ENCODE measurements around the gene SNAP25. TPM values are rescaled to one million over a fixed set of nuclear protein-coding genes. Genes with fewer than 3 reads are reported as not detected.

SNAP25 gene
- total RNA-seq, 4 donors from 2014 or later = 0.52 TPM; not detected in 3

DNA sequence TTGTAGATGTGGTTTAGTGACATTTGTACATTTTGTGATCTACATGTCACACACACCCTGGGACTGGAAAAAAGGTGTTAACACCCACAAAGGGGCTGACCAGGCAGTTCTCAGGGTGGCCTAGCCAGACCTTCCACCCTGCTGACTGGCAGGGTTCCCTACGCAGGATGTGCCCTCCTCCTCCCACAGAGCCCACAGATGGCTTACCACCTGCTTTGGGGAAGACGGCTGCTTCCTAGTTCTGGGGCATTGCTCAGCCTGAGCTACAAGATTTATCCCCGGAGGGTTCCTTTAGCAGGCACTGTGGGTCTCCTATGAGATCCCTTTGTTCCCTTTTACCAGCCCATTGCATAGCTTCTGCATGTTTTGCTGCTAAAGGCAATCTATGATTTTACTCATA lies 35.1 kb downstream of the SNAP25 start:
- no peaks in the 10 kb centered on the region for H3K9me3 ChIP-seq
- H3K36me3 ChIP-seq = no peaks in the 10 kb centered on the region
- H3K4me1 ChIP-seq = no peaks in the 10 kb centered on the region
- H3K27me3 ChIP-seq = no peaks in the 10 kb centered on the region
- no peak overlapping the region for H3K4me3 ChIP-seq
- H3K27ac ChIP-seq = no peak overlapping the region
- 78% methylated on average over 3 of the region's 3 CpGs for WGBS
- no peak for DNase-seq (ENCODE audit: low spot score in 2 of 2)
- TF ChIP-seq POLR2AphosphoS5 (IDR thresholded peaks at IDR 0.05) (no peak), EP300 (IDR thresholded peaks at IDR 0.05) (no peak), POLR2A (IDR thresholded peaks at IDR 0.05) (no peak)
- TF ChIP-seq, protein P1, sequence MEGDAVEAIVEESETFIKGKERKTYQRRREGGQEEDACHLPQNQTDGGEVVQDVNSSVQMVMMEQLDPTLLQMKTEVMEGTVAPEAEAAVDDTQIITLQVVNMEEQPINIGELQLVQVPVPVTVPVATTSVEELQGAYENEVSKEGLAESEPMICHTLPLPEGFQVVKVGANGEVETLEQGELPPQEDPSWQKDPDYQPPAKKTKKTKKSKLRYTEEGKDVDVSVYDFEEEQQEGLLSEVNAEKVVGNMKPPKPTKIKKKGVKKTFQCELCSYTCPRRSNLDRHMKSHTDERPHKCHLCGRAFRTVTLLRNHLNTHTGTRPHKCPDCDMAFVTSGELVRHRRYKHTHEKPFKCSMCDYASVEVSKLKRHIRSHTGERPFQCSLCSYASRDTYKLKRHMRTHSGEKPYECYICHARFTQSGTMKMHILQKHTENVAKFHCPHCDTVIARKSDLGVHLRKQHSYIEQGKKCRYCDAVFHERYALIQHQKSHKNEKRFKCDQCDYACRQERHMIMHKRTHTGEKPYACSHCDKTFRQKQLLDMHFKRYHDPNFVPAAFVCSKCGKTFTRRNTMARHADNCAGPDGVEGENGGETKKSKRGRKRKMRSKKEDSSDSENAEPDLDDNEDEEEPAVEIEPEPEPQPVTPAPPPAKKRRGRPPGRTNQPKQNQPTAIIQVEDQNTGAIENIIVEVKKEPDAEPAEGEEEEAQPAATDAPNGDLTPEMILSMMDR (IDR thresholded peaks at IDR 0.05) = no peak

- no peak overlapping the region for H3K27ac ChIP-seq
- H3K4me1 ChIP-seq = no peaks in the 10 kb centered on the region
- H3K4me3 ChIP-seq = no peak overlapping the region
- TF ChIP-seq, protein P1 (IDR thresholded peaks at IDR 0.05) = no peak
- TF ChIP-seq POLR2AphosphoS5 (IDR thresholded peaks at IDR 0.05) (no peak), EP300 (IDR thresholded peaks at IDR 0.05) (no peak), POLR2A (IDR thresholded peaks at IDR 0.05) (no peak)
- DNase-seq (ENCODE audit: low spot score in 2 of 2) = no peak
- no peaks in the 10 kb centered on the region for H3K9me3 ChIP-seq
- WGBS = 63% methylated on average over 1 of the region's 1 CpG
- H3K27me3 ChIP-seq = no peaks in the 10 kb centered on the region
- no peaks in the 10 kb centered on the region for H3K36me3 ChIP-seq
Observed at GRCh38 chr20:10255846-10256245, 37.2 kb downstream of the SNAP25 start.

- H3K4me1 ChIP-seq = no peaks in the 10 kb centered on the region
- H3K4me3 ChIP-seq = no peak overlapping the region
- no peak overlapping the region for H3K27ac ChIP-seq
- no peak for DNase-seq (ENCODE audit: low spot score in 2 of 2)
- TF ChIP-seq POLR2A (IDR thresholded peaks at IDR 0.05) = no peak
- TF ChIP-seq POLR2AphosphoS5 (IDR thresholded peaks at IDR 0.05) = no peak
- TF ChIP-seq, protein P1 (IDR thresholded peaks at IDR 0.05) = no peak
- TF ChIP-seq EP300 (IDR thresholded peaks at IDR 0.05) = no peak
- H3K27me3 ChIP-seq = no peaks in the 10 kb centered on the region
- no peaks in the 10 kb centered on the region for H3K9me3 ChIP-seq
- H3K36me3 ChIP-seq = no peaks in the 10 kb centered on the region
Observed at GRCh38 chr20:10259166-10259565, 40.5 kb downstream of the SNAP25 start.

DNA sequence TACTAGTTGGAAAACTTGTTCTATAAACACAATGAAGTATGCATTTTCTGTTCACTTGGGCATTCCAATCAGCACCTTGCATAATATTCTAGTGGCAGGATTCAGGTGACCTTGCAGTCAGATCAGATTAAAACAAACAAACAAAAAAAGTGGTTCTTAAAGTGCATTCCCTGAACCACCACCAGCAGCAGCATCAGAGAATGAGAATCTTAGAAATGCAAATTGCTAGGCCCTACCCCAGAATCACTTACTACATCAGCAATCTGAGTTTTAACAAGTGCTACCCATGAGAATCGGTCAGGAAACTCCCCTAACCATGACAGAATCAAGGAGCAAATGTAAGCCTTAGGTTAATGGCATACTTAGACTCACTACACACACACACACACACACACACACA lies 41.7 kb downstream of the SNAP25 start:
- H3K4me1 ChIP-seq = no peaks in the 10 kb centered on the region
- no peak overlapping the region for H3K27ac ChIP-seq
- TF ChIP-seq, protein P1 (IDR thresholded peaks at IDR 0.05) = no peak
- TF ChIP-seq POLR2AphosphoS5 (IDR thresholded peaks at IDR 0.05) (no peak), EP300 (IDR thresholded peaks at IDR 0.05) (no peak), POLR2A (IDR thresholded peaks at IDR 0.05) (no peak)
- H3K27me3 ChIP-seq = no peaks in the 10 kb centered on the region
- H3K9me3 ChIP-seq = no peaks in the 10 kb centered on the region
- no peaks in the 10 kb centered on the region for H3K36me3 ChIP-seq
- 70% methylated on average over 1 of the region's 1 CpG for WGBS
- no peak for DNase-seq (ENCODE audit: low spot score in 2 of 2)
- no peak overlapping the region for H3K4me3 ChIP-seq

GRCh38 chr20:10261702-10262101 lies 43.1 kb downstream of the SNAP25 start:
- 83% methylated on average over 2 of the region's 2 CpGs for WGBS
- Histone ChIP-seq H3K4me3 (no peak overlapping the region), H3K4me1 (no peaks in the 10 kb centered on the region), H3K27me3 (no peaks in the 10 kb centered on the region), H3K27ac (no peak overlapping the region), H3K9me3 (no peaks in the 10 kb centered on the region), H3K36me3 (no peaks in the 10 kb centered on the region)
- TF ChIP-seq, protein P1 (IDR thresholded peaks at IDR 0.05) = no peak
- TF ChIP-seq POLR2A (IDR thresholded peaks at IDR 0.05) = no peak
- no peak for TF ChIP-seq POLR2AphosphoS5 (IDR thresholded peaks at IDR 0.05)
- TF ChIP-seq EP300 (IDR thresholded peaks at IDR 0.05) = no peak
- no peak for DNase-seq (ENCODE audit: low spot score in 2 of 2)

Measured in suprapubic skin (tissue), 4 donors.